Measurements from ENCODE around the gene HNRNPM. TPM values are rescaled to one million over a fixed set of nuclear protein-coding genes. Genes with fewer than 3 reads are reported as not detected.
"Not testable (repeated sequence)": the region's sequence is repeated elsewhere in the genome, so short reads cannot be mapped to it uniquely, and the experiment has no call there.

HNRNPM gene
- total and polyA plus RNA-seq, 11 donors = 43.4 to 183 (median 95.3) TPM

DNA sequence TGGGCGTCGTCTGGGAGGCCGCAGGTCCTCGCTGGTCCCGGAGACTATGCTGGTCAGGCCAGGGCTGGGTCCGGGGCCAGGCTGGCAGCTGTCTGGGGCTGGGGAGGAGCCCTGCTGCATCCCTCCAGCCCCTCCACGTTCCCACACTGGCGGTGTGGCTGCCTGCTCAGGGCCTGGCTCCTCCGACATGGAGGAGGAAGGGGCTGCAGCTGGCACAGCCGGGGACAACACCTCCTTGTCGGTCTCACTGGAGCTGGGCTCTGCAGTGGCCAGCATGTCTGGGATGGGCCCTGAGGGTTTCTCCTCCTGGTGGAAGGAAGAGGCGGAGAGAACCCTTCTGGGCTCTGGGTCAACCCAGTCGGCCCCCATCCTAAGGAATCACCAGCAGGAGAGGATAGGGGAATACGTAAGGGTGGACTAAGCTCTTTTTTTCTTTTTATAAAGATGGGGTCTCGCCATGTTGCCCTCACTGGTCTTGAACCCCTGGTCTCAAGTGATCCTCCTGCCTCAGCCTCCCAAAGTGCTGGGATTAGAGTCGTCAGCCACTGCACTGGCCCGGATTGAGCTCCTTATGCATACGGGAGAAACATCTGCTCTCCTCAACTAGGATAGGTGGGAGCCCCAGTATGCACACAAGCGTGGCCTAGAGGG lies 68.4 kb downstream of the HNRNPM start:
- TF ChIP-seq, protein P1, sequence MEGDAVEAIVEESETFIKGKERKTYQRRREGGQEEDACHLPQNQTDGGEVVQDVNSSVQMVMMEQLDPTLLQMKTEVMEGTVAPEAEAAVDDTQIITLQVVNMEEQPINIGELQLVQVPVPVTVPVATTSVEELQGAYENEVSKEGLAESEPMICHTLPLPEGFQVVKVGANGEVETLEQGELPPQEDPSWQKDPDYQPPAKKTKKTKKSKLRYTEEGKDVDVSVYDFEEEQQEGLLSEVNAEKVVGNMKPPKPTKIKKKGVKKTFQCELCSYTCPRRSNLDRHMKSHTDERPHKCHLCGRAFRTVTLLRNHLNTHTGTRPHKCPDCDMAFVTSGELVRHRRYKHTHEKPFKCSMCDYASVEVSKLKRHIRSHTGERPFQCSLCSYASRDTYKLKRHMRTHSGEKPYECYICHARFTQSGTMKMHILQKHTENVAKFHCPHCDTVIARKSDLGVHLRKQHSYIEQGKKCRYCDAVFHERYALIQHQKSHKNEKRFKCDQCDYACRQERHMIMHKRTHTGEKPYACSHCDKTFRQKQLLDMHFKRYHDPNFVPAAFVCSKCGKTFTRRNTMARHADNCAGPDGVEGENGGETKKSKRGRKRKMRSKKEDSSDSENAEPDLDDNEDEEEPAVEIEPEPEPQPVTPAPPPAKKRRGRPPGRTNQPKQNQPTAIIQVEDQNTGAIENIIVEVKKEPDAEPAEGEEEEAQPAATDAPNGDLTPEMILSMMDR (IDR thresholded peaks at IDR 0.05) = no peak
- TF ChIP-seq POLR2A (IDR thresholded peaks at IDR 0.05) = no peak
- no peak for ATAC-seq
- Histone ChIP-seq H3K27ac (peak overlapping the region; percentile 95 to 100 (median 99)), H3K9me3 (no peaks in the 10 kb centered on the region), H3K4me3 (peak overlapping the region; percentile 19 to 94 (median 86)), H3K27me3 (no peaks in the 10 kb centered on the region), H3K4me1 (peaks cover 8 to 56% (median 17%) of the 10 kb centered on the region in 12 donors), H3K36me3 (peaks cover 0 to 18% (median 4%) of the 10 kb centered on the region in 9 donors)
- DNase-seq = peak in 1 of 5 donors; percentile 41
- intact Hi-C loops (cut with DNase I) = loop anchor here in 3 of 10 donors (5.0 kb wide), 2 partner anchors 66 to 101 kb away; partner anchors contain the start of gene MARCHF2 (in 2 of the 3)
- 46 to 60% (median 59%) methylated on average over 16 to 19 of the region's 19 CpGs for WGBS, 4 donors

DNA sequence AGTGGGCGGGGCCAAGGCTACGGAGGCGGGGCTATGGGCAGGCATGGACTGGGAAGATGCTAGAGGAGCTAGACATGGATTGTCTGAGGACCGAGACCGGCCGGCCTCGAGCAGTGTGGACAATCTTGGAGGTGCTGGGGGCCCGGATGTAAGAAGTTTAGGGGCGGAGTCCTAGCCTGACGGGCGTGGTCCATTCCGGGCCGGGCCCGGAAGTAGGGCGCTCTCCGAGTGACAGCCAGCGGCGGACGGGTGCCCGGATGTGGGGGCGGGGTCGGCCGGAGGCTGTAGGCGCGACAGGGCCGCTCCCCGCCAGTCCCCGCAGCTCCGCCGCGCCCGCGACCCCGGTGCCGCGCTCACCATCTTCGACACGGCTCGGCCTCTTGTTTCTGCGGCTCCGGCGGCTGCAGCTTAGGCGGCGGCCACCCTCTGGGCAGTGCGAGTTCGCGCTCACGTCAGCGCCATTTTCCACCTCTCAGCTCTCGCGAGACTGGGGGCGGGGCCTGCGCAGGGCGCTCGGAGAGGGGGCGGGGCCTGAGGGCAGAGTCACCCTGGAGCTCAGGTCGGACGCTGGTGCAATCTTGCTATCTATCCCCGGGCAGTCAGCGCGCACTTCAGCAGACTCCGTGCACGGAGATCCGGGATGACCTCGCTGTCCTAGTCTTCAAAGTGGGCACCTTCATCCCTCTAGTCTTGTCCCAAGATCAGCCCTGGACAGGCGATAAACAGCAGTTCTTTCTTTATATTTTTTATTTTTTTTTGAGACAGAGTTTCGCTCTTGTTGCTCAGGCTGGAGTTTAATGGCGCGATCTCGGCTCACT lies 69.1 kb downstream of the HNRNPM start, which contains the start of gene ZNF414:
TSS of gene ZNF414 (minus strand) at position 481 of the 818 bp plus-strand sequence. CDS start at position 360, 121 bp downstream.
- TF ChIP-seq, protein P1 (IDR thresholded peaks at IDR 0.05) = peak in 1 of 12 donors; percentile 6
- peak in 1 of 2 donors; percentile 82 for TF ChIP-seq POLR2A (IDR thresholded peaks at IDR 0.05)
- Histone ChIP-seq H3K27me3 (no peaks in the 10 kb centered on the region), H3K36me3 (peaks cover 0 to 18% (median 4%) of the 10 kb centered on the region in 9 donors), H3K4me1 (peaks cover 8 to 62% (median 17%) of the 10 kb centered on the region in 12 donors), H3K27ac (peak within 1 kb of the TSS; percentile 95 to 100 (median 99)), H3K4me3 (peak within 1 kb of the TSS; percentile 19 to 94 (median 86)), H3K9me3 (no peaks in the 10 kb centered on the region)
- WGBS, 4 donors = 1 to 3% (median 1%) methylated on average over 38 to 70 of the region's 70 CpGs
- intact Hi-C loops (cut with DNase I) = loop anchor here in 3 of 10 donors (5.0 kb wide), 2 partner anchors 67 to 102 kb away; partner anchors contain the start of gene MARCHF2 (in 2 of the 3)
- ATAC-seq (peak; percentile 93 to 96 (median 95)), DNase-seq (peak; percentile 97 to 98 (median 97))

DNA sequence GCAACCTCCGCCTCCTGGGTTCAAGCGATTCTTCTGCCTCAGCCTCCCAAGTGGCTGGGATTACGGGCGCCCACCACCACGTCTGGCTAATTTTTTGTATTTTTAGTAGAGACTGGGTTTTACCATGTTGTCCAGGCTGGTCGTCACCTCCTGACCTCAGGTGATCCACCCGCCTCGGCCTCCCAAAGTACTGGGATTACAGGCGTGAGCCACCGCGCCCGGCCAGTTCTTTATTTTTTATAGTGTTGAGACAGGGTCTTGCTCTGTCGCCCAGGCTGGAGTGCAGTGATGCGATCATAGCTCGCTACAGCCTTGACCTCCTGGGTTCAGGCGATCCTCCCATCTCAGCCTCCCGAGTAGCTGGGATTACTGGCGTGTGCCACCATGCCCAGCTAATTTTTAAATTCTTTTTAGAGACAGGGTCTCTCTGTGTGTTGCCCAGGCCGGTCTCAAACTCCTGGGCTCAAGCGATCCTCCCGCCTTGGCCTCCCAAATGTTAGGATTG lies 69.8 kb downstream of the HNRNPM start:
- H3K4me1 ChIP-seq = peaks cover 8 to 62% (median 17%) of the 10 kb centered on the region in 12 donors
- not testable (repeated sequence) for ATAC-seq, H3K27me3 ChIP-seq, H3K9me3 ChIP-seq, DNase-seq
- WGBS, 4 donors = 79 to 85% (median 82%) methylated on average over 21 of the region's 21 CpGs
- intact Hi-C loops (cut with DNase I) = loop anchor here in 3 of 10 donors (5.0 kb wide), 2 partner anchors 67 to 102 kb away; partner anchors contain the start of gene MARCHF2 (in 2 of the 3)
- peak overlapping the region; percentile 95 to 100 (median 99) for H3K27ac ChIP-seq
- peaks cover 0 to 18% (median 4%) of the 10 kb centered on the region in 9 donors for H3K36me3 ChIP-seq
- H3K4me3 ChIP-seq = peak overlapping the region in 11 of 12 donors; percentile 66 to 94 (median 88)

DNA sequence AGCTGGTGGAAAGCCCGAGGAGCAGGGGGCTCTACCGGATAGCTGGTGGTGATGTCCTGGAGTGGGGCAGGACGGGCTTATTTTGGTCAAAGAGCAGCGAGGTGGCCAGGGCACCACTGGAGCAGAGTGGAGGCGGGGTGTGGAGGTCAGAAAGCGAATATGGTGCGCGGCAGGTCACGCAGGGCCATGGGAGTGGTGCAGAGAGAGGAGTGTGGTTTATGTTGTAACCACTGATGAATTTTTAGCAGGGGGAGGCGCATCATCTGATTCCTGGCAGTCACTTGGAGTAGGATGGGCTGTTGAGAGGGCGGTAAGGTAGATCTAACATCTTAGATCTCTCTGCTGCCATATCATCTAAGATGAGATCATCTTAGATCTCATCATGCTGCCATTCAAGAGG lies 70.5 kb downstream of the HNRNPM start:
- Histone ChIP-seq H3K9me3 (no peaks in the 10 kb centered on the region), H3K27ac (peak overlapping the region in 1 of 12 donors; percentile 100), H3K36me3 (peaks cover 0 to 13% (median 4%) of the 10 kb centered on the region in 9 donors), H3K4me1 (peaks cover 8 to 62% (median 17%) of the 10 kb centered on the region in 12 donors), H3K4me3 (no peak overlapping the region), H3K27me3 (no peaks in the 10 kb centered on the region)
- ATAC-seq (no peak), DNase-seq (peak in 2 of 5 donors; percentile 40 to 73)
- TF ChIP-seq POLR2A (IDR thresholded peaks at IDR 0.05) = no peak
- intact Hi-C loops (cut with DNase I) = no loop called here
- 85 to 94% (median 90%) methylated on average over 11 of the region's 11 CpGs for WGBS, 4 donors
